ENCODE data around the gene GHITM.

GHITM gene

GRCh38 chr10:84197643-84198042 lies 58.3 kb downstream of the GHITM start:
- DNase-seq (ENCODE audit: extremely low read depth in 1 of 2, low read depth in 1 of 2), result no peak

GRCh38 chr10:84198206-84198915 lies 59.1 kb downstream of the GHITM start:
- no peak for DNase-seq (ENCODE audit: extremely low read depth in 1 of 2, low read depth in 1 of 2)

GRCh38 chr10:84200537-84201243 lies 61.4 kb downstream of the GHITM start:
- no peak for DNase-seq (ENCODE audit: extremely low read depth in 1 of 2, low read depth in 1 of 2)

- DNase-seq (ENCODE audit: extremely low read depth in 1 of 2, low read depth in 1 of 2), result no peak
Observed at GRCh38 chr10:84201244-84201606, 61.9 kb downstream of the GHITM start.

GRCh38 chr10:84201682-84202081 lies 62.4 kb downstream of the GHITM start:
- DNase-seq (ENCODE audit: extremely low read depth in 1 of 2, low read depth in 1 of 2), result no peak

GRCh38 chr10:84202349-84202748 lies 63.0 kb downstream of the GHITM start:
- no peak for DNase-seq (ENCODE audit: extremely low read depth in 1 of 2, low read depth in 1 of 2)

Measured in stimulated activated CD8-positive, alpha-beta memory T cell treated with anti-CD3 and anti-CD28 coated beads, Interleukin-7, amount 100 ng/mL, for 48 hours (primary cell).